Hepatic stellate cell (primary cell): ENCODE data around the gene SSPN.
"Not testable (repeated sequence)": the region's sequence is repeated elsewhere in the genome, so short reads cannot be mapped to it uniquely, and the experiment has no call there.

Experiments
- DNase-seq: peaks from one replicate; pipeline ENCODE4 v3.0.0; 2011; ENCODE audit warnings: low spot score

SSPN gene

GRCh38 chr12:26229910-26230309, 34.5 kb downstream of the SSPN start:
- no peak for DNase-seq

DNA sequence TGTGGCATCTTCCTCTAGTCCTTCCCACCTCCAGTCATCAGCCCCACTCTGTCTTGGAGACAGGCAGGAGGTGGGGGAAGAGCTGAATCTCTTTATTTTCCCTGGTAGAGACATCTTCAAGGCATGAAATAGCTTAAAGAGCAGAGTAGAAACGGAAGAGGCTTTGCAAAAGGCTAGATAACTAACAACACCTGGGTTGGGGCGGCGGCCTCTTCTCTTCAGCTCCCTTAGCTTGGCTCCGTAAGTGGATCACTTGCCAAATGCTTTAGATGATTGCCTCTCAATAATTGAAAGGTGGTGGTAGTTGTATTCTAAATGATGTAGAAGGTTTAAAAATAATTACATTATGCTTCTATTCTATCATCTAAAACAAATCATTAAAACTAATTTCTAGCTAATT, 36.1 kb downstream of the SSPN start:
- DNase-seq, result no peak

DNA sequence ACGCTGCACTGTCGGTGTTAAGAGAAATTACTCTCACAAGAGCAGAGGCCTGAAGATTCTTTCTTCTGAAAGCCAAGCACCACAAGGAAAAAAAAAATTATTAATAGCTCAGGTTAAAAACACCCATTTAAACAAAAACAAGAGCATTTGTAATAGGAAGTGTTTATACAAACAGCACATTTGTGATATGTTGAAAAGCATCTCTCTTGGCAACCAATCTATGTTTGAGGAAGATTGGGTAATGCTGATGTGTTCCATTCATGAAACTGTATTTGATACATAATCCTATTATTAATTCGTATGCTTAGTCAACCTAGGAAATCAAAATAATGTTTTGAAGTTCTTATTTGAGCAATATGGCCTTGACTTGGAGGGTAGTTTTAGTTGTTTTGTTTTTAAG, 36.5 kb downstream of the SSPN start:
- DNase-seq, result no peak

GRCh38 chr12:26233631-26234030, 38.3 kb downstream of the SSPN start:
- no peak for DNase-seq

DNA sequence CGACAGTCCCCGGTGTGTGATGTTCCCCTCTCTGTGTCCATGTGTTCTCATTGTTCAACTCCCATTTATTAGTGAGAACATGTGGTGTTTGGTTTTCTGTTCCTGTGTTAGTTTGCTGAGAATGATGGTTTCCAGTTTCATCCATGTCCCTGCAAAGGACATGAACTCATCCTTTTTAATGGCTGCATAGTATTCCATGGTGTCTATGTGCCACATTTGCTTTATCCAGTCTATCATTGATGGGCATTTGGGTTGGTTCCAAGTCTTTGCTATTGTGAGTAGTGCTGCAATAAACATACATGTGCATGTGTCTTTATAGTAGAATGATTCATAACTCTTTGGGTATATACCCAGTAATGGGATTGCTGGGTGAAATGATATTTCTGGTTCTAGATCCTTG, 40.1 kb downstream of the SSPN start:
- DNase-seq, result not testable (repeated sequence)

GRCh38 chr12:26238341-26239121, 43.2 kb downstream of the SSPN start:
- no peak for DNase-seq

GRCh38 chr12:26239122-26239851, 43.9 kb downstream of the SSPN start:
- DNase-seq, result no peak

- DNase-seq, result no peak
Observed at GRCh38 chr12:26239852-26240815, 44.8 kb downstream of the SSPN start.

DNA sequence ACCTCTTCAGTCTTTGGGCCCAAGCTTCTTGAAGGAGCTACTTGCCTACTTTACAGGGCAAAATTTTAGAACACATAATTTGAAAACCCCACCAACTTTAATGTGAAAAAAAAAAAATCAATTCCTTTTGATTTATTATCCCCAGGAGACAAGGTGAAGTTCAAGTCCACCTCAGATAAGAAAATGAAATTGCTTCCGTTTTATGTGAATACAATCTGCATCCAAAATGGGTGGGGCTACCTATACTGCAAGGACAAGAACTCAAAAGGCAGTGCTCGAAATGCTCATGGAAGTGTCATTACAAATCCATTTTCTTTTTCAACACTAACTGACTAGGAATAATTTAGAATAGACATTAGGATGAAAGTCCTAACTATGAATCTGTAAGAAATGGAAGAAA, 45.7 kb downstream of the SSPN start:
- no peak for DNase-seq

DNA sequence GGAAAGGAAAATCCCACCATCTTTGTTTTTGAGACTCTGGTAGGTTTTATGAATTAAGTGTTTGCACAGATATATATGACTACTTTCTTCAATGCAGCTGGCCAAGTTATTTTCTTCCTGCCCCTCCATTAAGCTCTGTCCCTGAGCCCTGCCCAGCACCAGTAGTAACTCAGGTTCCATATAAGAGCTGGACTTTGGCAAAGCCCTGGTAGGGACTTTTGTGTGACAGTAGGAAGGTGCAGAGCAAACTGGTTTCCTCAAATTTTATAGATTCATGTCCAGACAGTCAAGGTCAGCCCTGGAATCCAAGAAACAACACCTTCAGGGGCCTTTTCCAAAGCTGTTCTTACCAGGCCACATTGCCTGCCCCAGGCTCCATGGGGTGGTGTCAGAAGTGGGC, 47.3 kb downstream of the SSPN start:
- no peak for DNase-seq

GRCh38 chr12:26244503-26244902, 49.1 kb downstream of the SSPN start:
- no peak for DNase-seq

DNA sequence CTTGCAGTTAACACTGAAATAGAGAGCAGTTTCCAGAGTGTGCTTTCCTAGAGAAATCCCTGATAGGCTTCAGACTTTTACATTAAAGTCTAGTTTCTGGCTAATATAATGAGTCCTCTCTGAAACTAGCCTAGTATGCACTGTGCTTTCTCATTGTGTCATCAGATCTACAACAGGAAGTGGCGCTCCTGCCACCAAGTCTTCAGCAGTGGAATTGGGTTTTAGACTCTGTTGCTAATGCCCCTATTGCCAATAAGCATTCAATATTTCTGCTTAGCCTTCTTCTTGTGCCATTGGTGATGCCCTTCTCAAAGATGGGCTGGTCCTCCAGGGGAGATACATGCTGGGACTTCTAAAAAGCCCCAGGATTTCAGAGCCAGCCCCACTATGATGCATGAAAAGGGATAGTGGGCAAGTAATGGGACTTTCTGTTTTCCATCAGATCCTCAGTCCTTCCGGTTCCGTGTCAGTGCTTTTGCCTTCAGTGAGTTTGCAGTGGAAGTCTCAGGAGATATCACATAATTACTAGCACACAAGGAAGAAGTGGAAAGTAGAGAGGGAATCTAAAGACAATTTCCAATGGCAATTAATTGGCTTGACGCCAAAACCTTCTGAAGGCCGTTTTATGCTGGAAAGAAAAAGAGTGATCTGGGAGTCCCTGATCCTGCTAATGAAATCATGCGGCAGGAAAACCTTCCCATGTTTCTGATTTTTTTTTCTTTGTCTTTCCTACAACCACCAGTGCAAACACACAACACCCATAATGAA, 50.0 kb downstream of the SSPN start:
- DNase-seq, result no peak

DNA sequence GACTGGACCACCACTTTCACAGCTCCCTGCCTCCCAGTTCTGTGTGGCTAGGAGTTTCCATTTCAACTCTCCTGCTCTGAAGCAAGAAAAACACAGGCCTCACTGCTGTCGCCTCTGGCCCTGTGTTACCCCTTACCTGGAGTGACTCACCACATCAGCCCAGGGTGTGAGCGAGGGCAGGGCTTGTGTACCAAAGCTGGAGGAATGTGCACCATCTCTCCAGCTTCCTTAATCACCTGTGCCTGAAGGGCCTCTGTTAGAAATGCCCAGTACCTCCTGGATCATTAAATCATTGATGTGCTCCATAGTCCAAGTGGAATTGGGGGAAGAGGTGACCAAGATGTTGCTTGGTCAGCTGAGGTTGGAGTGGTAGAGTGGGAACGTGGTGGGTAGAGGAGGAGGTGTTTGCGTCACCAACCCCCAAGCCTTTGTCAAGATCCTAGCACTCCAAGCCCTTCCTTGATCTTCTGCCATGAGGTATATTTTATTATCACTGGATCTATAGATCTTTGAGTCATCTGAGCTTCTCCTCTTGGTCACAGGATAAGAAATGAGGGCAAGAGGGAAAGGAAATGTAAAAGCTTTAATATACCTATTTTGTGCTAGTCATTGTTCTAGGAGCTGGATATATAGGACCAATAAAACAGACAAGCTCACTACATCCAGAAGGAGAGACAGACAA, 51.3 kb downstream of the SSPN start:
- DNase-seq, result no peak

GRCh38 chr12:26247873-26248272, 52.5 kb downstream of the SSPN start:
- DNase-seq, result no peak

DNA sequence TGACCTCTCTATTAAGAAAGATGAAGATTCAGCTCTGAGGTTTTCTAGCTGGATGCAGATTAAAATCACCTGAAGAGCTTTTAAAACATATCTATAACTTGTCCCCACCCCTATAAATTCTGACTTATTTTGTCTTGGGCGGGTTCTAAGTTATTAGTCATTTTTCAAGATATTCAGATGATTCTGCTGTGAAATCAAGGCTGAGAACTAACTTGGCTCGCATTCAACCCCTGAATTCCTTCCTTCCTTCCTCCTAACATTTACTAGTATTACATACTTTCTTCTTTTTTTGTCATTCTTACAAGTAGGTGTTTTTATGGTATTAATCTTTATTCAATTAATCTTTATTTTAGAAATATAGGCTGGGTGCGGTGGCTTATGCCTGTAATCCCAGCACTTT, 55.4 kb downstream of the SSPN start:
- DNase-seq, result no peak

DNA sequence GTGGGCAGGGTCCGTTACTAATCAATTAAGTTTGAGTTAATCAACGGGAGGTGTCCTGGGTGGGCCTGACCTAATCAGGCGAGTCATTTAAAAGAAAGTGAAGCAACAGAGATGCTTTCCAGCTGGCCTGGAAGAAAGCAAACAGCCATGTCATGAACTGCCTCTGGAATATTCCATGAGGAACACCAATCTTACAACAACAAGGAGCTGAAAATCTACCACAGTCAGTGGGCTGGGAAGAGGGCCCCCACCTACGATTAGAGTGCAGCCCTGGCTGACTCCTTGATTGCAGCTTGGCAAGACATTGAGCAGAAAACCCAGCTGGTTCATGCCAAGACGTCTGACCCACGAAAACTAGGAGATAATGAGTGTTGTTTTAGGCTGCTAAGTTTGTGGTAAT, 56.2 kb downstream of the SSPN start:
- no peak for DNase-seq

DNA sequence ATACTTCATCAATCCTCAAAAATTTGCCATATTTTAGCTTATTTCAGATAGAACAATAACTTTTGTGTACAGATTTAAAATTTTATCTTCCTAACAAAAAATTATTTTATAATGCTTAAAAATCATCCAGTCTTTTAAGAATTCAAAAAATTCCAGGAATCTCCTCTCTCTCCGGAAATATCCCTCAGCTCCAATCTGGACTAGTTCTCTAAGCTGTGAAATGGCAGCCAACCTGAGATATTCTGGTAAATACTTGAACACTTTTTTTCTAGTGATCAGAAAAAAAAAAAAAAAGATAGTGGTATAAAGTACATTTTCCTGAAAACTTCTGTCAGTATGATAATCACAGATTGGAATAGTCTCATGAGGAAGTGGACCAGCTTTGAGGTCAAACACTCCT, 57.6 kb downstream of the SSPN start:
- DNase-seq, result no peak

DNA sequence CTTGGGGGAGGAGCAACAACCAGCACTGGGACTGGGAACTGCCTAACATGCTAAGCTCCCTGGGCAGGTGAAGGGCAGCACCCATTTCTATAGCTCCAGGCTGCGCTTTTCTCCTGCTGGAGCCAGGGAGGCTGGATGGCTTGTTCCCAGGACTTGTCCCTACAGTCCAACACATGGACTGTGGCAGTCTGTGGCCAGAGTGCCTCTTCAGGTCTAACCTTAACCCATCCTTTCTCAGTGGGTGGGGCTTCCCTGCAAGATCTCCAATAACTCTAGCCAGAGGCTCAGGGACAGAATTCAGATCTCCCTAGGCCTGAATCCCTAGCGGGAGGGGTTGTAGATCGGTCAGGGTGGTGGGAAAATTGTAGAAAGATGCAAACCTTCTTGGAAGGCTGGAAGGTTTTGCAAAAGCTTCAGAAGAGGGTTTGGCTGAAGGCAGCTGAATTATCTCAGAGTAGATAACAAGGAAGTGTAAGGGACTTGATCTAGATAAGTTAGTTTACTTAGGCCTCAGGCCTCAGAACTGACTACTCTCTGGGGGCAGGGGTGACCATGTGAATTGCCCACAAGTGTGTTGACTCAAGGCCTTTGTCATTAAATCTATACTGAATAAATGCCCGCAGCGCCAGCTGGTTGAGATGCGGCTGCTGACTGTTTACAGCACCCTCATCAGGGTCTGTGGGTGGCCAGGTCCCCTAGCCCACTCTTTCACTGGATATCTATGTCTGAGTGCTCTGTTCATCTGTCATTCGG, 60.7 kb downstream of the SSPN start:
- DNase-seq, result no peak

GRCh38 chr12:26264215-26264838, 69.0 kb downstream of the SSPN start:
- DNase-seq, result no peak

DNA sequence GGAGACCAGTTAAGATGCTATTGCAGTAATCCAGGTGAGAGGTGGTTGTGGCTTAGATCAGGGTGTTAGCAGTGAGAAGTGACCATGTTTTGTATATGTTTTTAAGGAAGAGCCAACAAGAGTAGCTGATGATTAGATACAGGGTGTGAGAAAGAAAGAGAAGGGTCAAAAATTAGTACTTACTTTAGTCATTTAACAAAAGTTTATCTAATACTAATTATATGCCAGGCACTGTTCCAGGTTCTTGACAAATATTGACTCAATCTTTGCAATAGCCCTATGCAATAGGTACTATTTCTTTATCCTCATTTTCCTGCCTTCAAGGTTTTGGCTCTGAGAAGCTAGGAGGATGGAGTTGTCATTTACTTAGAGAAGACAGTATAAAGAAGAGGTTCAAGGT, 70.2 kb downstream of the SSPN start:
- DNase-seq, result no peak
